ENCODE data around the gene PPP3R2. TPM values are rescaled to one million over a fixed set of nuclear protein-coding genes. Genes with fewer than 3 reads are reported as not detected.
"Not testable (repeated sequence)": the region's sequence is repeated elsewhere in the genome, so short reads cannot be mapped to it uniquely, and the experiment has no call there.

The PPP3R2 gene
- total RNA-seq, 4 donors from 2014 or later = not detected

- Histone ChIP-seq H3K27ac (no peak overlapping the region), H3K9me3 (peaks cover 3% of the 10 kb centered on the region), H3K36me3 (peaks cover 76% of the 10 kb centered on the region), H3K27me3 (no peaks in the 10 kb centered on the region), H3K4me3 (no peak overlapping the region), H3K4me1 (no peaks in the 10 kb centered on the region)
- 93% methylated on average over 1 of the region's 1 CpG for WGBS
- DNase-seq (ENCODE audit: low spot score in 2 of 2) = no peak
- TF ChIP-seq CTCF (IDR thresholded peaks at IDR 0.05) (no peak), EP300 (IDR thresholded peaks at IDR 0.05) (no peak), POLR2A (IDR thresholded peaks at IDR 0.05) (no peak), POLR2AphosphoS5 (IDR thresholded peaks at IDR 0.05) (no peak)
These were observed 31.8 kb downstream of the PPP3R2 start for GRCh38 chr9:101562966-101563365.

DNA sequence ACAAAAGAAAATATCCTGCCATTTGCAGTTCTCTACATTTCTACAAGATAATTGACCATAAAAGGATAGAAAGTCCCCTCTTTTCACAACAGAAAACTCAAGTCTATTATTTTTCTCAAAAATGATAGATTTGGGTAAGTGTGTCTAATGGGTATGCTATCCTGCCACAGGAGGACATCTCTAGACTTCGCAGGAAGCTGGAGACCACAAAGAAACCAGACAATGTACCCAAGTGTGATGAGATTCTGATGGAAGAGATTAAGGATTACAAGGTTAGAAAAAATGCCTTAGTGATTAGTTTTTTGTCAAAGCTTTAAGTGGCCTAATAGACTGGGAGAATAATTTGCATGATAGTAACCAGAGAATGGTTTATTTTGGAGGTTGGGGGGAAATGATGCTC lies 33.0 kb downstream of the PPP3R2 start:
- Histone ChIP-seq H3K27me3 (no peaks in the 10 kb centered on the region), H3K36me3 (peaks cover 86% of the 10 kb centered on the region), H3K9me3 (peaks cover 3% of the 10 kb centered on the region), H3K27ac (no peak overlapping the region), H3K4me1 (no peaks in the 10 kb centered on the region), H3K4me3 (no peak overlapping the region)
- DNase-seq (ENCODE audit: low spot score in 2 of 2) = no peak
- TF ChIP-seq EP300 (IDR thresholded peaks at IDR 0.05) (no peak), POLR2A (IDR thresholded peaks at IDR 0.05) (no peak), POLR2AphosphoS5 (IDR thresholded peaks at IDR 0.05) (no peak), CTCF (IDR thresholded peaks at IDR 0.05) (no peak)
- WGBS = 91% methylated on average over 1 of the region's 1 CpG

DNA sequence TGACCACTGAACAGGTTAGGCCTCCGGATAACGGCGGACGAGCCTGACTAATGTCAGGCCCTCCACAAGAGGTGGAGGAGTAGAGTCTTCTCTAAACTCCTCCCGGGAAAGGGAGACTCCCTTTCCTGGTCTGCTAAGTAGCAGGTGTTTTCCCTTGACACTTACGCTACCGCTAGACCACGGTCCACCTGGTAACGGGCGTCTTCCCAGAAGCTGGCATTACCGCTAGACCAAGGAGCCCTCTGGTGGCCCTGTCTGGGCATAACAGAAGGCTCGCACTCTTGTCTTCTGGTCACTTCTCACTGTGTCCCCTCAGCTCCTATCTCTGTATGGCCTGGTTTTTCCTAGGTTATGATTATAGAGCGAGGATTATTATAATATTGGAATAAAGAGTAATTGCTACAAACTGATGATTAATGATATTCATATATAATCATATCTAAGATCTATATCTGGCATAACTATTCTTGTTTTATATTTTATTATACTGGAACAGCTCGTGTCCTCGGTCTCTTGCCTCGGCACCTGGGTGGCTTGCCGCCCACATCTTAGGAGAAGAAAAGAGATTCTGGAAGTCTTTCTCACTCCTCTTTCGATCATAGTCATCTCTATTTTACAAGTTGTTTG lies 45.2 kb downstream of the PPP3R2 start:
- not testable (repeated sequence) for H3K4me1 ChIP-seq; DNase-seq (ENCODE audit: low spot score in 2 of 2); H3K27me3 ChIP-seq; H3K4me3 ChIP-seq; H3K9me3 ChIP-seq; H3K27ac ChIP-seq
- H3K36me3 ChIP-seq = peaks cover 90% of the 10 kb centered on the region
- 90% methylated on average over 18 of the region's 18 CpGs for WGBS

GRCh38 chr9:101543098-101543735 lies 51.6 kb downstream of the PPP3R2 start:
- DNase-seq (ENCODE audit: low spot score in 2 of 2) = no peak
- Histone ChIP-seq H3K9me3 (no peaks in the 10 kb centered on the region), H3K27ac (no peak overlapping the region), H3K27me3 (no peaks in the 10 kb centered on the region), H3K4me3 (no peak overlapping the region), H3K36me3 (peaks cover 59% of the 10 kb centered on the region), H3K4me1 (peaks cover 5% of the 10 kb centered on the region)
- 54% methylated on average over 12 of the region's 14 CpGs for WGBS
- no peak for TF ChIP-seq CTCF (IDR thresholded peaks at IDR 0.05)
- TF ChIP-seq EP300 (IDR thresholded peaks at IDR 0.05) = no peak

Other genes starting within 250 kb of the PPP3R2 start
- 1 to 10 TPM in 1 of 4 donors, not detected in 3; 2.3 TPM for gene BAAT, start 210.0 kb downstream of the PPP3R2 start, total RNA-seq
- gene MRPL50, start 196.4 kb downstream of the PPP3R2 start, total RNA-seq = 10 to 100 TPM in 3 of 4 donors, 1 to 10 TPM in 1; 6.8 to 13.0 (median 11.2) TPM
- gene ZNF189, start 196.1 kb downstream of the PPP3R2 start, total RNA-seq = 10 to 100 TPM in 2 of 4 donors, 1 to 10 TPM in 2; 6.1 to 14.9 (median 10.2) TPM
- gene ALDOB, start 159.2 kb downstream of the PPP3R2 start, total RNA-seq = 10 to 100 TPM in 1 of 4 donors, 1 to 10 TPM in 3; 1.1 to 43.3 (median 2.0) TPM
- gene RNF20, start 61.1 kb downstream of the PPP3R2 start, total RNA-seq = 10 to 100 TPM; 16.0 to 24.1 (median 22.3) TPM
- gene GRIN3A, start 143.7 kb upstream of the PPP3R2 start, total RNA-seq = under 1 TPM in 1 of 4 donors, not detected in 3; 0.21 TPM